ENCODE measurements around the gene EIF4G1. TPM values are rescaled to one million over a fixed set of nuclear protein-coding genes. Genes with fewer than 3 reads are reported as not detected.

Gene EIF4G1
- total RNA-seq, 4 donors from 2014 or later: 173 to 248 (median 192) TPM

GRCh38 chr3:184371570-184372018 lies 57.2 kb downstream of the EIF4G1 start:
- WGBS, 2 donors: 50% methylated on average over 5 of the region's 5 CpGs
- TF ChIP-seq POLR2A (IDR thresholded peaks at IDR 0.05) (no peak), CTCF (IDR thresholded peaks at IDR 0.05) (peak; percentile 76 to 93 (median 89)), EP300 (IDR thresholded peaks at IDR 0.05) (peak in 1 of 2 donors; percentile 52)
- Histone ChIP-seq H3K27ac (no peak overlapping the region), H3K9me3 (no peaks in the 10 kb centered on the region), H3K36me3 (peaks cover 0 to 42% (median 2%) of the 10 kb centered on the region in 3 donors), H3K4me1 (peaks cover 0 to 38% (median 5%) of the 10 kb centered on the region in 4 donors), H3K4me3 (no peak overlapping the region), H3K27me3 (no peaks in the 10 kb centered on the region)
- DNase-seq (ENCODE audit: low spot score in 2 of 2): peak in 1 of 2 donors; percentile 49

GRCh38 chr3:184372296-184372821 lies 58.0 kb downstream of the EIF4G1 start:
- 66 to 70% methylated on average over 8 of the region's 8 CpGs for WGBS, 2 donors
- Histone ChIP-seq H3K9me3 (no peaks in the 10 kb centered on the region), H3K36me3 (peaks cover 0 to 35% (median 0%) of the 10 kb centered on the region in 3 donors), H3K4me3 (no peak overlapping the region), H3K27me3 (no peaks in the 10 kb centered on the region), H3K4me1 (peaks cover 0 to 38% (median 5%) of the 10 kb centered on the region in 4 donors), H3K27ac (no peak overlapping the region)
- no peak for TF ChIP-seq POLR2A (IDR thresholded peaks at IDR 0.05)
- TF ChIP-seq EP300 (IDR thresholded peaks at IDR 0.05): no peak
- TF ChIP-seq CTCF (IDR thresholded peaks at IDR 0.05): no peak
- DNase-seq (ENCODE audit: low spot score in 2 of 2): no peak

- Histone ChIP-seq H3K27me3 (peaks cover 0 to 3% of the 10 kb centered on the region in 2 donors), H3K4me1 (peaks cover 0 to 41% (median 5%) of the 10 kb centered on the region in 4 donors), H3K27ac (peak overlapping the region in 1 of 4 donors; percentile 40), H3K36me3 (peaks cover 0 to 29% (median 0%) of the 10 kb centered on the region in 3 donors), H3K9me3 (no peaks in the 10 kb centered on the region), H3K4me3 (no peak overlapping the region)
- 86 to 89% methylated on average over 5 of the region's 5 CpGs for WGBS, 2 donors
- TF ChIP-seq EP300 (IDR thresholded peaks at IDR 0.05) (no peak), POLR2A (IDR thresholded peaks at IDR 0.05) (no peak), CTCF (IDR thresholded peaks at IDR 0.05) (no peak)
- no peak for DNase-seq (ENCODE audit: low spot score in 2 of 2)
These were observed 58.5 kb downstream of the EIF4G1 start for GRCh38 chr3:184372911-184373310.

- no peak for DNase-seq (ENCODE audit: low spot score in 2 of 2)
- TF ChIP-seq POLR2A (IDR thresholded peaks at IDR 0.05) (no peak), CTCF (IDR thresholded peaks at IDR 0.05) (no peak)
- H3K9me3 ChIP-seq: no peaks in the 10 kb centered on the region
- peaks cover 0 to 41% (median 5%) of the 10 kb centered on the region in 4 donors for H3K4me1 ChIP-seq
- H3K27me3 ChIP-seq: peaks cover 0 to 5% of the 10 kb centered on the region in 2 donors
- H3K27ac ChIP-seq: no peak overlapping the region
- H3K4me3 ChIP-seq: no peak overlapping the region
- WGBS, 2 donors: 74 to 82% methylated on average over 6 of the region's 6 CpGs
- peaks cover 0 to 24% (median 0%) of the 10 kb centered on the region in 3 donors for H3K36me3 ChIP-seq
These were observed 59.0 kb downstream of the EIF4G1 start for GRCh38 chr3:184373422-184373821.

- WGBS, 2 donors: 85% methylated on average over 12 of the region's 12 CpGs
- H3K4me1 ChIP-seq: peaks cover 0 to 51% (median 2%) of the 10 kb centered on the region in 4 donors
- no peak for DNase-seq (ENCODE audit: low spot score in 2 of 2)
- H3K9me3 ChIP-seq: no peaks in the 10 kb centered on the region
- H3K36me3 ChIP-seq: peaks cover 0 to 1% (median 0%) of the 10 kb centered on the region in 3 donors
- TF ChIP-seq POLR2A (IDR thresholded peaks at IDR 0.05) (no peak), CTCF (IDR thresholded peaks at IDR 0.05) (no peak), EP300 (IDR thresholded peaks at IDR 0.05) (no peak)
- H3K4me3 ChIP-seq: no peak overlapping the region
- no peak overlapping the region for H3K27ac ChIP-seq
- peaks cover 0 to 7% of the 10 kb centered on the region in 2 donors for H3K27me3 ChIP-seq
These were observed 61.5 kb downstream of the EIF4G1 start for GRCh38 chr3:184375747-184376461.
